GM18517 (cell line): ENCODE measurements around the gene BLACAT1.

ENCODE experiments used
- ATAC-seq: cut with Tn5 transposase; IDR thresholded peaks from one replicate; pipeline ENCODE4 v1.9.1; 2021; ENCODE audit warnings: mild to moderate bottlenecking, moderate library complexity; ENCODE audit not compliant: unreplicated experiment

Gene BLACAT1

GRCh38 chr1:205455581-205456382 is at the start of gene BLACAT1:
BLACAT1 (minus strand) TSS chr1:205456045.
- ATAC-seq, result no peak

GRCh38 chr1:205505076-205505729 is 49.4 kb upstream of the BLACAT1 start:
- ATAC-seq, result no peak

- no peak for ATAC-seq
These were observed 48.6 kb upstream of the BLACAT1 start, which contains the start of gene CDK18 for GRCh38 chr1:205504311-205505075. CDK18 (plus strand) TSS chr1:205504669; CDS start chr1:205523168, 18,499 bp downstream.

- no peak for ATAC-seq
These were observed 47.1 kb upstream of the BLACAT1 start for GRCh38 chr1:205502992-205503391.

- ATAC-seq, result no peak
These were observed 46.4 kb upstream of the BLACAT1 start for GRCh38 chr1:205502111-205502810.

GRCh38 chr1:205500240-205501233 is 44.7 kb upstream of the BLACAT1 start:
- no peak for ATAC-seq

GRCh38 chr1:205499789-205500188 is 43.9 kb upstream of the BLACAT1 start:
- no peak for ATAC-seq

- ATAC-seq, result no peak
These were observed 41.5 kb upstream of the BLACAT1 start for GRCh38 chr1:205497351-205497750.

- ATAC-seq, result no peak
These were observed 40.8 kb upstream of the BLACAT1 start for GRCh38 chr1:205496661-205497060.

- no peak for ATAC-seq
These were observed 39.5 kb upstream of the BLACAT1 start for GRCh38 chr1:205495237-205495823.

GRCh38 chr1:205494115-205494514 is 38.3 kb upstream of the BLACAT1 start:
- no peak for ATAC-seq

- ATAC-seq, result no peak
These were observed 37.6 kb upstream of the BLACAT1 start for GRCh38 chr1:205493241-205494085.

GRCh38 chr1:205492774-205493173 is 36.9 kb upstream of the BLACAT1 start:
- no peak for ATAC-seq

- ATAC-seq, result no peak
These were observed 36.4 kb upstream of the BLACAT1 start for GRCh38 chr1:205492201-205492667.

GRCh38 chr1:205491794-205492193 is 35.9 kb upstream of the BLACAT1 start:
- ATAC-seq, result no peak

- no peak for ATAC-seq
These were observed 32.4 kb upstream of the BLACAT1 start for GRCh38 chr1:205488074-205488723.

GRCh38 chr1:205486258-205486657 is 30.4 kb upstream of the BLACAT1 start:
- ATAC-seq, result no peak
